Left forelimb (tissue), 1 donor: ENCODE results near the gene ORAI3.

ENCODE experiments used
- DNase-seq: peaks from one replicate; pipeline ENCODE4 v3.0.0-alpha.2; 2018; ENCODE audit warnings: low spot score

The ORAI3 gene

DNA sequence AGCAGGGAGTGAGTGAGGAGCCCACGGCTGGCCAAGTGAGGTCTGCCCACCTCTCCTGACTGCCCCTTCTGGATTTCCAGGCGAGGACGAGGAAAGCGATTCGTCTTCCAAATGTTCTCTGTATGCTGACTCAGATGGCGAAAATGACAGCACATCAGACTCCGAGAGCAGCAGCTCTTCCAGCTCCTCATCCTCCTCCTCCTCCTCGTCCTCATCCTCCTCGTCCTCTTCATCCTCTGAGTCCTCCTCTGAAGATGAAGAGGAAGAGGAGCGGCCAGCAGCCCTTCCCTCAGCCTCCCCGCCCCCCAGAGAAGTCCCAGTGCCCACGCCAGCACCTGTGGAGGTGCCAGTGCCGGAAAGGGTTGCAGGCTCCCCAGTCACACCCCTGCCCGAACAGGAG, 22.4 kb downstream of the ORAI3 start:
- no peak for DNase-seq

GRCh38 chr16:30972872-30973271, 24.0 kb downstream of the ORAI3 start:
- no peak for DNase-seq

DNA sequence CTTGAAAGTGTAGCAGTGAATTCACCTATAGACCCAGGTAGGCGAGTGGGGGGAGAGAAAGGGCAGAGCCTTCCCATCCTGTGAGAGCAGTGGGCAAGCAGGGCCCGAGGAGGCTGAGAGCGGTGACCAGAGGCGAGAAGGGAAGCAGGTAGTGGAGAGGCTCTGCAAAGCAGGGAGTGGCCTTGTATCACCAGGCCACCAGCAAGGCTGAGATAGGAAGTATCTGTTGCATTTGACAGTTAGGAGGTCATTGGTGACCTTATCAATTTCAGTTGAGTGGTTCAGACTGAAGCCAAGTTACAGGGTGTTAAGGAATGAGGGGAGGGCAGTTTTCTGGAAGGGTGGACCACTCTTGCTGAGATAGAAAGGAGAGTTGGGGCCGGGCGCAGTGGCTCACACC, 25.5 kb downstream of the ORAI3 start:
- no peak for DNase-seq

DNA sequence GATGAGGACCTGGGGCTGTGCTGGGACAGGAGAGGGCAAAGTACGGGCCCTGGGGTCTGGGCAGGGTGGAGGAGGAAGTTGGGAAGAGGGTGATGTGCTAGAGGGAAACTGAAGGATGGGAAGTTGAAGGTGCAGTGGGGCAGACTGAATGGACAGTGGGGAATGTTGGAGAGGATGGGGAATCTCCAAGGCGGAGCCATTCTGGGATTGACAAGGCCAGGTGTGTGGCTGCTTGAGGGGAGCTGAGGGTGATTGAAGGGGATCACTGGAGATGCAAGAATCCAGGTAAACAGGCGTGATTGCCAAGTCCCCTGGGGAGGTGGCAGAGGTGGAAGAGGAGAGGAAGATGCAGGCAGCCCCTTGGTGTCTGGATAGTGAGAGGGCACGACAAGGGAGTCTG, 27.6 kb downstream of the ORAI3 start:
- DNase-seq = no peak

DNA sequence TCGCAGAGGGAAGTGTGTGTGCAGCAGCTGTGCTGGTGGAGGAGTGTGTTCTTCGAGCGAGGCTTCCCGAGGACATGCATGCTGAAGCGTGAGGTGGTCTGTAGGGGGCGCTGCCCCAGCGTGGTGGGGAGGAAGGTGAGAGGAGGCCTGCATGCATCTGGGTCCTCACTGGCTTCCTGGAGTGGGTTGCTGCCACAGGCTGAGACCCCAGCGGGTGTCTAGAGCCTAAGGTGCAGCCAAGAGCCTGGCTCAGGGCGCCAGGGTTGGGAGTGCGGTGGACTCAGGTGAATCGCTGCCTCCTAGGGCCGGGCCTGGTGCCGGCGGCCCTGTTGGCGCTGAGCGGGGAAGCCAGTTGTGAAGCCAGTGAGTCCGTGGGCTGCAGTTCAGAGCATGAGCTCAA, 28.6 kb downstream of the ORAI3 start:
- DNase-seq = no peak

DNA sequence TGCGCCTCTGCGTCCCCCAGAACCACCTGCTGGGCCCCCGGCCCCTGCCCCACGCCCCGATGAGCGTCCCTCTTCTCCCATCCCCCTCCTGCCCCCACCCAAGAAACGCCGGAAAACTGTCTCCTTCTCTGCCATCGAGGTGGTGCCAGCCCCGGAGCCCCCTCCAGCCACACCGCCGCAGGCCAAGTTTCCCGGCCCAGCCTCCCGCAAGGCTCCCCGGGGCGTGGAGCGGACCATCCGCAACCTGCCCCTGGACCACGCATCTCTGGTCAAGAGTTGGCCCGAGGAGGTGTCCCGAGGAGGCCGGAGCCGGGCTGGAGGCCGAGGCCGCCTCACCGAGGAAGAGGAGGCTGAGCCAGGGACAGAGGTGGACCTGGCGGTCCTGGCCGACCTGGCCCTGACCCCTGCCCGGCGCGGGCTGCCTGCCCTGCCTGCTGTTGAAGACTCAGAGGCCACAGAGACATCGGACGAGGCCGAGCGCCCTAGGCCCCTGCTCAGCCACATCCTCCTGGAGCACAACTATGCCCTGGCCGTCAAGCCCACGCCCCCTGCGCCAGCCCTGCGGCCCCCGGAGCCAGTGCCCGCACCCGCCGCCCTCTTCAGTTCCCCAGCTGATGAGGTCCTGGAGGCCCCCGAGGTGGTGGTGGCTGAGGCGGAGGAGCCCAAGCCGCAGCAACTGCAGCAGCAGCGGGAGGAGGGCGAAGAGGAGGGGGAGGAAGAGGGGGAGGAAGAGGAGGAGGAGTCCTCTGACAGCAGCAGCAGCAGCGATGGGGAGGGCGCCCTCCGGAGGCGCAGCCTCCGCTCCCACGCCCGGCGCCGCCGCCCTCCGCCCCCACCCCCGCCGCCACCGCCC, 30.5 kb downstream of the ORAI3 start:
- DNase-seq = no peak

DNA sequence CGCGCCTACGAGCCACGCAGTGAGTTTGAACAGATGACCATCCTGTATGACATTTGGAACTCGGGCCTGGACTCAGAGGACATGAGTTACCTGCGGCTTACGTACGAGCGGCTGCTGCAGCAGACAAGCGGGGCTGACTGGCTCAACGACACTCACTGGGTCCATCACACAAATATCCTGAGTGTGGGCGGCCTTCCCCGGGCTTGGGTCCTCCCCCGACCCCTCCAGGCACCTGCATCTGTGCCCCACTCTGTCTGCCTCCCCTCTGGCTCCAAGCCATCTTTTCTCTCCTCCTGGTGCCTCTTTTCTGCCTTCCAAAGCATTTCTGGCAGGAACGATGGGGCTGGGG, 31.1 kb downstream of the ORAI3 start:
- no peak for DNase-seq

- DNase-seq = no peak
Measured at GRCh38 chr16:30980434-30980833, 31.6 kb downstream of the ORAI3 start.

- no peak for DNase-seq
Measured at GRCh38 chr16:30980959-30981358, 32.1 kb downstream of the ORAI3 start.

DNA sequence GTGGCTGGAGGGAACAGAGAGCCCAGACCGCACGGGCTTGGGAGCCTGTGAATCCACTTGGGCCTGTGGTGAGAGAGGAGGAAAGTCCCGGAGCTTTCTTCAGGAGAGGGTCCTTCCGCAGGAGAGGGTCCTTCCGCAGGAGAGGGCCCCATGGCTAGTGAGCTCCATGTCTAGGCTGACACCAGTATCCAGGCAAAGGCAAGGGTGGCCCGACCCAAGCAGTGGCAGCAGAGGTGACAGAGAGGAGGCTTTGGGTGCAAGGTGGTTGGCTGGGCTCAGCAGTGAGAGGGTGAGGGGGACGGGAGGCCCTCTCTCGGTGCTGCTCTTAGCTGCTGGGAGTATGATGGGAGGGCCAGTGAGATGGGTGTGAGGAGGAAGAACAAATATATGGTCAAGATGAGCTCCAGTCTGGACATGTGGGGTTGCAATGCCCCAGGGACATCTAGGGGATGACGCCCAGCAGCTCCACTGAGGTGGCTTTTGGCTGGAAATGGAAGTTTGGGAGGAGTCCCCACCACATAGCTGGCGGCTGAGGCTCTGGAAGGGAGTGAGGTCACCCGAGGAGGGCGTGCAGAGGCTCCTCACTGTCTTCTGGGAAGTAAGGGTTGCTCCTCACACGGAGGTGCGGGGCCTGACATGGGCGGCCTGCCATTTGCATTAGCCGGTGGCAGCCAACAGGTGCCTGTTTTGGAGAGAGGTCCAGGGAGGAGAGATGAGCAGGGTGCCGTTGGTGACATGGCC, 33.9 kb downstream of the ORAI3 start:
- DNase-seq = no peak

DNA sequence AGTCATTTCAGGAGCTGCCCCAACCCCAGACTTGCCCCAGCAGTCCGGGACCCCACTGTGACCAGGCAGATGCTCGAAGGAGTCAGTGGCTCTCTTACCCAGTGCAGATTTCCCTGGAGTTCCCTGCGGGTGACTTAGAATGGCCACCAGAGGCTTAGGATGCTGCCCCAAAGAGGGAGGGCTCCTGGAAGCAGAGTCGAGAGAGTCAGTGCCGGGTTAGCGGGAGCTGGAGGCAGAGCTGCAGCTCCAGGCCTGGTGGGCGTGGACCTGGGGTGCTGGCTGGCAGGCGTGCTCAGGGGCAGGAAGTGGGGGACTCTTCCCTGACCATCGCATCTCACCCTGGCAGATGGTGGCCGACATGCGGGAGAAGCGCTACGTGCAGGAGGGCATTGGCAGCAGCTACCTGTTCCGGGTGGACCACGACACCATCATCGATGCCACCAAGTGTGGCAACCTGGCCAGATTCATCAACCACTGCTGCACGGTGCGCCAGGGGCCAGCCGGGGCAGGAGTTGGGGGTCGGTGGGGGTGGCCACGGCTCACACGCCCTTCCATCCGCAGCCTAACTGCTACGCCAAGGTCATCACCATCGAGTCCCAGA, 34.5 kb downstream of the ORAI3 start:
- DNase-seq = no peak

- DNase-seq = no peak
Measured at GRCh38 chr16:30983898-30984610, 35.2 kb downstream of the ORAI3 start.

DNA sequence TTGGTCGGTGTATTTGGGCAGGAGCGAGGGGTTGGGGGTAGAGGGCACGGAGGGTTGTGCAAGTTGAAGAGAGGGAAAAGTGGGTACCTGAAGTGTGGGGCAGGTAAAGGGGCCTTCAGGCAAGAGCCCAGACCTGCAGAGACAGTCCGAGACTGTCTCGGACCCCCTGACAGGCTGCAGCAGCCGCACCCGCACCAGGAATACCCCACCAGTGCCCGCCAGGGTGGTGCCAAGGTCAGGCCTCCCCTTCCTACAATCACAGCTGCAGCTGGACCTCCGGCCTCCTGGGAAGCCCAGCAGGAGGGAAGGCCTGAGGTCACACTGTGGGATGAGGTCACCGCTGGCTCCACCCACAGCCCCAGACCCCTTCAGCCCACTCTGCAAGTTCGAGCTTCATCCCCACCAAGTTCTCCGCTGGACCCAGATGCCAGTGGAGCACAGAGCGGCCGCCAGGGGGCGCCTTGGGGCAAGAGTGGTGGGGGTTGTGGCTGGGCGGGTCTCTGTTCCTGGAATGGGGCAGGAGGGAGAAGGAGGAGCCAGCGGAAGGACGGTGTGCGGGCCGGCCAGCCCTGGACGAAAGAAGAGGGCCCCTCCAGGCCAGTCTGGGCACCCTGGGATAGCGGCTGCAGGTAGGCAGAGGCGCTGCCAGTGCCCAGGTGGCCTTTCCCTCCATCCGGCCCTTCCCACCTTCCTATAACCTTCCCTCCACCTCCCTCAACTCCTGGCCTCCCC, 36.0 kb downstream of the ORAI3 start, which contains the start of gene HSD3B7:
HSD3B7 (plus strand) TSS at position 539 of the 732 bp plus-strand sequence. CDS start 452 bp downstream, outside the sequence.
- peak; percentile 94 for DNase-seq

DNA sequence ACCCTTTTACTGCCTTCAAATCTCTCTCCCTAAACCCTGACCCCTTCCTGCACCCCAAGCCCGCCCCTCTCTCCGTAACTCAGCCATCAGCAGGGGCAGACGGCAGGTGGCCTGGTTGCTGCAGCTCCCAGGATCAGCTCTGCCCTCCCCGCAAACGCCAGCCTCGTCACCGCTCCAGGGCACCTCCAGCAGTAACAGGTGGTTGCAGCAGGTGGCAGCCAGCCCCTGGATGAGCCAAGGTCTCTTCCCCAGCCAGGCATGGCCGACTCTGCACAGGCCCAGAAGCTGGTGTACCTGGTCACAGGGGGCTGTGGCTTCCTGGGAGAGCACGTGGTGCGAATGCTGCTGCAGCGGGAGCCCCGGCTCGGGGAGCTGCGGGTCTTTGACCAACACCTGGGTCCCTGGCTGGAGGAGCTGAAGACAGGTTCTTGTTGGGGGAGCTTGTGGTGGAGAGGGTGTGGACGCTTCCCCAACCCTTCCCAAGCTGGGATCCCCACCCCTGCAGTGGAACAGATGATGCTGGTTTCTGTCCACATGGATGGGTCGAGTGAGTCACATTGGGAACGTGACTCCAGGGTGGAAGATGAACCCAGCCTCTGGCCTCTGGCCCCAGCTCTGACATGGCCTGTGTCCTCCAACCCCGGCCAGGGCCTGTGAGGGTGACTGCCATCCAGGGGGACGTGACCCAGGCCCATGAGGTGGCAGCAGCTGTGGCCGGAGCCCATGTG, 36.7 kb downstream of the ORAI3 start:
- no peak for DNase-seq

GRCh38 chr16:30986129-30986991, 37.5 kb downstream of the ORAI3 start:
- no peak for DNase-seq

- DNase-seq = no peak
Measured at GRCh38 chr16:30987581-30988190, 38.8 kb downstream of the ORAI3 start.

DNA sequence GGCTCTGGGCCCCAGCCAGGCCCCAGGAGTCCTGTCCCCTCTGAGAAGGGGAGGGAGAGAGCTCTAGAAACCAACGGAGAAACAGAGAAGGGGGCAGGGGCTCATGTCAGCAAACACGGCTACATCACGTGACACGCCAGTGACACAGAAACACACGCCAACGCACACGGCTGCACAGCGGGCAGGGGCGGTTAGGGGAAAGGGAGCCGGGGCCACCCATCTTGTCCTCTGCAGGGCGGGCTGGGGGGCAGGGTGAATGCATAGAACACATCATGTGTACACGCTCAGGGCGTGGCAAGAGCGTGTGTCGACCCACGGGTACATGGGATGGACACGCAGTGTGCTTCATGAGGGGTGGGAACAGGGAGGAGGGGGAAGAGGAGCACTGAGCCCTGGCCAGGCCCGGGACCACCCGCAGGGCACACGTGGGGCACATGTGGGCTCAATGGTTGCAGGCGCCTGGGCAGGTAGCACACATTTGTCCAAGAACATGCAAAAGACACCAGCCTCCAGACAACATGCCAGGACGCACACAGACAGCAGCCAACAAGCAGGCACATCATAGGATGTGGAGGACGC, 40.7 kb downstream of the ORAI3 start:
- no peak for DNase-seq

DNA sequence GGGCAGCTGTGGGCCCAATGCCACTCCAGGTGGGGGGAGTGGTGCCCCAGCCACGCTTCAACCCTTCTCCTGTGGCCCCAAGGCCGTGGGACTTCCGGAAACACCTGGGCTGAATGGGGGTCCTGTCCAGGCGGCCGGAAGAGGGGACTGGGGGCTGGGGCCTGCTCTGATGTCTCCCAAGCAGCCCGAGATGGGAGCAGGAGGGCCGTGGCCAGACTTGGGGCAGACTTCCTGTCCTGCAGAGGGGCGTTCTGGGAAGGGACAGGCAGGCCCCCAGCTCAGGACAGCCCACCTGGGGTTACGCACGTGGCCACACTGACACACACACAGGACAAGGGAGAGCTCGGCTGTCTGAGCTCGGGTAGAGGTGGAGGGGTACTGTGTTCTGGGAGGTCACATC, 41.2 kb downstream of the ORAI3 start:
- DNase-seq = no peak

DNA sequence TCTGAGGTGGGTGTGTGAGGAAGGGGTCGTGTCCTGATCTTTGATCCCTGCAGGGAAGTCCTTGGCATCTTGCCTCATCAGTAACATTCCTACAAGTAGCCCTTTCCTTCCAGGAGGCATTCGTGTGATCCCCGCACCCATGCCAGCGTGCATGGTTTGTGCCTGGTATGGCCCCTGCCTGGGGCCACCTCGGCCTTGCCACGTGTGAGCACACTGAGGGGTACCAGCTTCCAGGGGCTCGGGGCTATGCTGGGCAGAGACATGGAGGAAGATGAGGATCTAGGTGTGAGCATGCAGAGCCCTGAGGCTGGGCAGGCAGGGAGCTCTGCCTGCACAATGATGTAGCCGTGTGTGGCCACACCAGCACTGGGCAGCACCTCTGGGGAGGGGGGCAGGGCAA, 42.2 kb downstream of the ORAI3 start:
- DNase-seq = no peak
